HAP-1 (cell line): Measurements from ENCODE around the gene FOCAD.

ENCODE experiments used
- DNase-seq, 2 experiments: peaks; one replicate each; pipeline ENCODE4 v3.0.0-alpha.2; 2016 to 2020; ENCODE audit warnings: low spot score in 2 of 2
- H3K27me3 ChIP-seq: fragments of 250-450 bp; sonication (Bioruptor Pico); 2 replicates; pipeline ENCODE4 v1.5.1; 2020; ENCODE audit warnings: low read depth, mild to moderate bottlenecking, moderate library complexity
- H3K36me3 ChIP-seq: fragments of 250-450 bp; sonication (Bioruptor Pico); replicated peaks from 2 replicates; pipeline ENCODE4 v1.5.1; 2020; ENCODE audit warnings: mild to moderate bottlenecking
- H3K4me1 ChIP-seq: fragments of 250-450 bp; sonication (Bioruptor Pico); 2 replicates; pipeline ENCODE4 v1.5.1; 2020; ENCODE audit warnings: mild to moderate bottlenecking
- H3K4me3 ChIP-seq: fragments of 250-450 bp; sonication (Bioruptor Pico); 2 replicates; pipeline ENCODE4 v1.5.1; 2020; ENCODE audit warnings: mild to moderate bottlenecking, moderate library complexity
- H3K9me3 ChIP-seq: fragments of 250-450 bp; sonication (Bioruptor Pico); 2 replicates; pipeline ENCODE4 v1.5.1; 2020; ENCODE audit warnings: mild to moderate bottlenecking, moderate library complexity
- in situ Hi-C: fragments of 300-500 bp; cut with MboI; formaldehyde crosslinking; loops from 3 replicates; pipeline ENCODE4 v1.14.3; 2020; ENCODE audit warnings: low sequenced_read_pairs, inconsistent platforms, mixed read lengths

The FOCAD gene

DNA sequence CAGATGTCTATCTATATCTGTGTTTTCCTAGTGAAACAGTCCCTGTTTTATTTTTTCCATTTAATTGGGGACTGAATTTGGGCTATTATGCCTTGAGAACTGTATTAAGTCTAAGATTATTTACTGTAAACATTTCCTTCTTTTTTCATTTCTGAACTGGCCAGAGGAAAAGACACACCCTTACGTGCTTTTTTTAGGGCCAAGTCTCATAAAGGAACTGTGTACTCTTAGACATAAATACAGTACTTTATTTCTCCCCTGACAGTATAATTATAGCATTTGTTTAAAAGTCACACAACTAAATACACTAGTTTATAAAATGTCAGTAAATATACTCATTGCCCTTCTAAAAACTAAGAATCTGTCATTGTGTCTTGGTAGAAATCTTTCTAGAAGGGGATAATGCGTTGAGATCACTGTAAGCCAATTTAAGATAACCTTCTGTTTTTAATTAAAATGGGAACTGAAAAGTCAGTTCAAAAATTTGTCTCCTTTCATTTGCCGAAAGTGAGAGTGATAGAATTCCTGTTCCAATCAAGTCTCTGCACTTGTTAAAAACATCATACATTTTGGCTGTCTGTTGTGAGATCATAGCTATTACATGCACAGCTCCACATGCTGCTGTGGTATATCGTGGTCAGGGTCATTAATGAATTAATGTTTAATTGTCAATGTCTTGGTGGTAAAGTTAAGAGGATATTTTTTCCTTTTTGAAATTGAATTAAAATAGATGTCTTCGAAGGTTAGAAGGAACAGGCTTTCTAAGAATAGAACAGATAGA, 132.1 kb downstream of the FOCAD start:
- Histone ChIP-seq H3K9me3 (no peaks in the 10 kb centered on the region), H3K27me3 (no peaks in the 10 kb centered on the region), H3K36me3 (no peaks in the 10 kb centered on the region), H3K4me1 (no peaks in the 10 kb centered on the region; the same call in 1 of the 2 replicates), H3K4me3 (no peak overlapping the region)
- in situ Hi-C loops, result no loop called here
- DNase-seq, result no peak

DNA sequence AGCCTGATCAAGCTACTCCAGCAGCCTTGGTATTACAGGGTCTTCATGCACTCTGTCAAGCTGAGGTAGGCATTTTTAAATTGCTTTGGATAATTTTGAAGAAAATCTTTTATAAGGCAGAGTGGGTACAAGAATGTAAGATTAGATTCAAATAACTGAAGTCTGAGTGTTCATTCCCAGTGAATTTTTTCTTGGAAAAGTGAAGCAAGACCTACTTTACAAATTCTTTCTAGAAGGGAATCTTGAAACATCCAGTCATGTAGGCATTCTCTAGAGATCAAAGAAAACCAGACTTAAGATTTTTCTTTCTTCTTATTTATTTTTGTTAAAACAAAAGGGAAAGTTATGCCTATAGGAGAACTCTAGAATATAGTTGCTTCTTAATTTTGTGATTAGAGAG, 139.0 kb downstream of the FOCAD start:
- Histone ChIP-seq H3K4me1 (no peaks in the 10 kb centered on the region; the same call in 1 of the 2 replicates), H3K27me3 (no peaks in the 10 kb centered on the region), H3K4me3 (no peak overlapping the region), H3K36me3 (no peaks in the 10 kb centered on the region), H3K9me3 (no peaks in the 10 kb centered on the region)
- DNase-seq, result no peak
- in situ Hi-C loops, result no loop called here

DNA sequence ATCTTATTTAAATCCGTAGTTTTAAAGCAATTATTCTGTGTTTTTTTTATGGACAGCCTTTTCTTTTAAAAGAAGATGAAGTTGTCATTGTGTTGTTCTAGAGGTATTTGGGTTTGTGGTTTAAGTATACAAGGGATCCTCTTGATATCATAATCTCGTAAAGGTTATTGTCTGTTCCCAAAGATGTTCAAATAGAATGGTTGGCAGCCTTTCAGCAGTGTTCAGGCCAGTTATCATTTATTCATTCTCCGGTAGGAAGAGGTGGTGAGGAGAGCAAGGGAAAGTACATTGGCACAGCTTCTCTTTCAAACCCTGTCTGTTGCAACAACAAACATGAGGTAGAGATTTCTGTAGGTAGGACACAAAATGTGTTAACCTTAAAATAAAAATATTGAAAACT, 147.0 kb downstream of the FOCAD start:
- in situ Hi-C loops, result no loop called here
- no peak overlapping the region for H3K4me3 ChIP-seq
- no peaks in the 10 kb centered on the region for H3K9me3 ChIP-seq
- H3K4me1 ChIP-seq, result no peaks in the 10 kb centered on the region
- H3K27me3 ChIP-seq, result no peaks in the 10 kb centered on the region
- no peaks in the 10 kb centered on the region for H3K36me3 ChIP-seq
- no peak for DNase-seq

DNA sequence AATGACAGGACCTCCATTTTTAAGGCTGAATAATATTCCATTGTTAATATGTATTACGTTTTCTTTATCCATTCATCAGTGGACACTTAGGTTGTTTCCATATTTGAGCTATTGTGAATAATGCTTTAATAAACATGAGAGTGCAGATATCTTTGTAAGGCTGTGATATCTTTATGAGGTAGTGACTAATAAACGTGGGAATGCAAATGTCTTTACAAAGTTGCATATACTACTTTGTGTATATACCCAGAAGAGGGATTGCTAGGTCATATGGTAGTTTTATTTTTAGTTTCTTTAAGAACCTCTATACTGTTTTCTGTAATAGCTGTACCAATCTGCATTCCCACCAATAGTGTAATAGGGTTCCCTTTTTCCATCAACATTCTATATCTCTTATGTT, 148.7 kb downstream of the FOCAD start:
- Histone ChIP-seq H3K27me3 (no peaks in the 10 kb centered on the region), H3K4me3 (no peak overlapping the region), H3K36me3 (no peaks in the 10 kb centered on the region), H3K9me3 (no peaks in the 10 kb centered on the region), H3K4me1 (peaks cover 5% of the 10 kb centered on the region; the same call in 1 of the 2 replicates)
- DNase-seq, result no peak
- in situ Hi-C loops, result no loop called here

DNA sequence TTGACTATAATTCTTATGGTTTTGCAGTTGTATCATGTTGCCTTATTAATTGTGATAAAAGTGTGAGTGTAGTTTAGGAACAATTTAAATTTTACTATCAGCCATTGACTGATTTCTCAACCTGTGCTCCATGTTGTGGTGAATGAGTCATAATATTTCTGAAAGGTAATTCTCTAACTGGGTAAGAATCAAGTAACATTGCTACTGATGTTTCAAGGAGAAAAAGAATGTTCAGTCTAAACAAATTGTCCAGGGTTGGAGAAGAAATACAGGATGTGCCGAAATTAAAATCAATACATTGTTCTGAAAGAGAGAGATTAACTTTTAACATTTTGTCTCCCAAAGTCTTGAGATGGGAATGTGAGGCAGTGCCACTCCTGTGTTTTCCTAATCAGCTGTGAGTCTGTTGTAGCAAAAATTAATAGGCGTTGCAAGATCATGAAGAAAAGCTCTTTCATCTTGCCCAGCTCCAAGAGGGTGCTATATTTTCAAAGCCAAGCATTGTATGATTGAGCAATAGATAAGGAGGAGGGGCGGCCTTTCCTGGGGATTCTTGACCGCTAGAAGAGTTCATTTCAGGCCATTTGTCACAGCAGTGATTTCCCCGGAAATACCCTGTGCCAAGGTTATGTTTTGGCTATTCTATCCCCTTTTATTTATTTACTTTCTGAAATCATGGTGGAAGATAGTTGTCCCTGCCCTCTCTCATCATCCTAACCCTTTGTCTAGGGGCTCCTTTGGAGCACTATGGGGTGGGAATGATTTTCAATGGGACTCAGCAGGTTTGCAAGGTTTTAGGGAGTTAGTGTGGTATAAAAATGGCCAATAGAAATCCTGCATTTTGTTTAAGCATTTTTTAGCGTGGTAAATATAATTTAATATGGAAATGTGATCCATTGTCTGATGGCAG, 151.6 kb downstream of the FOCAD start:
- in situ Hi-C loops, result no loop called here
- Histone ChIP-seq H3K36me3 (no peaks in the 10 kb centered on the region; the same call in 1 of the 2 replicates), H3K4me3 (no peak overlapping the region), H3K27me3 (no peaks in the 10 kb centered on the region), H3K9me3 (no peaks in the 10 kb centered on the region), H3K4me1 (peaks cover 16% of the 10 kb centered on the region)
- DNase-seq, result no peak

DNA sequence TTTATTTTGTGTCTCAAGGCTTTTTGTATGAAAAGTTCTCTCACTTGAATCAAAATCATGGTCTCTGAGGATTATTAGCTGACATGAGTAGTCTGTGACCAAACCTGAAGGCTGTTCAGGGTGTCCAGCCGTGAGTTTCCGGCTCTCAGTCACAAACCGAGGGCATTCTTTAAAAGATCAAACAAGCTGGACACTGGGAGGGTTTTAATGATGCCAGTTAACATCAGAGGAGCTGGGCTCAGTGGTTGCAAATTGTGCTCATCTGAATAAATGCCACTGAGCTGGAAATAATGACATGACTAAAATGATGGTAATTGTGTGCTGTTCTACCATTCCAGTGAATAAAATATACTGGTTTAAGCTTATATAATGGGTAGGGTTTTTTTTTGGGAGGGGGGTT, 153.1 kb downstream of the FOCAD start:
- H3K36me3 ChIP-seq, result no peaks in the 10 kb centered on the region; the same call in 1 of the 2 replicates
- peaks cover 16% of the 10 kb centered on the region for H3K4me1 ChIP-seq
- no peak overlapping the region for H3K4me3 ChIP-seq
- no peaks in the 10 kb centered on the region for H3K9me3 ChIP-seq
- no peak for DNase-seq
- H3K27me3 ChIP-seq, result no peaks in the 10 kb centered on the region
- in situ Hi-C loops, result no loop called here

DNA sequence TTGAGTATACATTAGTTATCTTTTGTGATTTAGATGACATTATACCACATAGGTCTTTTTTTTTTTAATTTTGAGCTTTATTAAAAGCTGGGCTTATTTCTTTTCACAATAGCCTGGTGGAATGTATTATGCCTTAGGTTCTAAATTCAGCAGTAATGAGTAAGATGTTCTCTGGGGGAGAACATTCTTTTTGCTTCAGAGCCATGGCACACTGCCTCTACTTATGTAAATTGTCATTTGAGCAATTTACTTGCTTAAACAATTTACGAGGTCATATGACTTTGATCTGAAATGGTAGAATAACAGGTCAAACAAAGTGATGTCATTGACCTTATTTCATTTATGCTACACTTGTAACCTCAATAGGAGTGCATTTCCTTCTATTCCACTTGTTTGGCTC, 154.2 kb downstream of the FOCAD start:
- DNase-seq, result peak; percentile 13 to 52

DNA sequence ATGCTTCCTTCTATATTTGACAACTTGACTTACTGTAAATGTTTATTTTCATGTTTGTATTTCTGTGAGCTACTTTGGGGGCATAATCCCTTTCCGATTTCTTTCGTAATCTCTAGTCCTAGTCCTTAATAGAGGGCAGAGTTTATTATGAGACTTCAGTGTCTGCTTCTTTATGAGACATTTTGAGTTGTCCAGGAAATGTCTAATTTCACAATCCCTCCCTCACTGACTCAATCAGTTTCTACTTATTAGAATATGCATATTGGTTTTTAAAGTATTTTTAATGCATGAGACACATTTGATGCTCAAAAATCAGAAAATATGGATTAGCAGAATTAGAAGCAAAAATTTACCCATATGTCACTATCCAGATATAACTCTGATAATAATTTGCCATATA, 160.9 kb downstream of the FOCAD start:
- no peak for DNase-seq
- Histone ChIP-seq H3K36me3 (no peaks in the 10 kb centered on the region; the same call in 1 of the 2 replicates), H3K27me3 (no peaks in the 10 kb centered on the region), H3K9me3 (no peaks in the 10 kb centered on the region), H3K4me3 (no peak overlapping the region), H3K4me1 (peaks cover 11% of the 10 kb centered on the region)
- in situ Hi-C loops, result no loop called here

More for the DNA sequence above, 154.2 kb downstream of the FOCAD start:
- Histone ChIP-seq H3K27me3 (no peaks in the 10 kb centered on the region), H3K9me3 (no peaks in the 10 kb centered on the region), H3K4me3 (no peak overlapping the region), H3K4me1 (peaks cover 16% of the 10 kb centered on the region), H3K36me3 (no peaks in the 10 kb centered on the region; the same call in 1 of the 2 replicates)
- in situ Hi-C loops, result no loop called here

DNA sequence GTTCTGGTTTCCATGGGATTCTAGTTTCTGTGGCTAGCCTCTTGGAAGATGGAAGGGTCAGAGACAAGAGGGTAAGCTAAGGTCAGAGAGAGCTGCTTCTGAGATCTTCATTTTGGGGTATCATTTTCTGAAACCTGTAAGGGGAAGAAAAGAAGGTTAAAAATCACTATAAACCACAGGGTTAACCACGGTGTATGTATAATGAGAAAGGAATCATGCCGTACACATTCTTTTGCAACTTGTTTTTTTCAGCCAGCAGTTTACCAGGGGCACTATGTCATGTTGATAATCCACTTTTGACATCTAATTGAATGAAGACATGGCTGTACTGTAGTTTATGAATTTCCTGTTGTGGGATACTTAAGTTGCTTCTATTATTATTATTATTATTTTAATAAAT, 164.4 kb downstream of the FOCAD start:
- no peaks in the 10 kb centered on the region for H3K9me3 ChIP-seq
- DNase-seq, result peak in 1 of 2 experiments; percentile 42
- H3K27me3 ChIP-seq, result no peaks in the 10 kb centered on the region; the same call in 1 of the 2 replicates
- in situ Hi-C loops, result no loop called here
- H3K36me3 ChIP-seq, result no peaks in the 10 kb centered on the region
- H3K4me1 ChIP-seq, result peaks cover 18% of the 10 kb centered on the region
- H3K4me3 ChIP-seq, result no peak overlapping the region

DNA sequence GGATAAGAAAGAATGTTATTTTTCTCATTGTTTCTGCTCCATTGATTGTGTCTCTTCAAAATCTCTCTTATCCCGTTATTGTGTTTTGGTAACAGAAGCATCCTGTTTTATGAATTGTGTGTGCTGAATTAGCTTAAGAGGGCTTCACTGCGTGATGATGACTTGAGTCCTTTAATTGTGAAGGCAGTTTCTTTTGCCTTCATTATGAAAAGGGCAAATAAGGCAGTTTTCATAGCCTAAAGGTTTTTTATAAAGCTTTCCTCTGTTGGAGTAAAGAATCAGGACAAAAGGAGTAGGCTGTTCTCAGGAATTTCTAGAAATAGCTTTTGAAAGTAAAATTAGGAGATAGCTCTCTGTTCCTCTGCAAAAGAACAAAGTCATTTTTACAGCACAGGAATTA, 169.8 kb downstream of the FOCAD start:
- Histone ChIP-seq H3K27me3 (no peaks in the 10 kb centered on the region; the same call in 1 of the 2 replicates), H3K36me3 (no peaks in the 10 kb centered on the region), H3K9me3 (no peaks in the 10 kb centered on the region), H3K4me1 (peaks cover 20% of the 10 kb centered on the region), H3K4me3 (no peak overlapping the region)
- in situ Hi-C loops, result no loop called here
- peak; percentile 20 to 91 for DNase-seq

DNA sequence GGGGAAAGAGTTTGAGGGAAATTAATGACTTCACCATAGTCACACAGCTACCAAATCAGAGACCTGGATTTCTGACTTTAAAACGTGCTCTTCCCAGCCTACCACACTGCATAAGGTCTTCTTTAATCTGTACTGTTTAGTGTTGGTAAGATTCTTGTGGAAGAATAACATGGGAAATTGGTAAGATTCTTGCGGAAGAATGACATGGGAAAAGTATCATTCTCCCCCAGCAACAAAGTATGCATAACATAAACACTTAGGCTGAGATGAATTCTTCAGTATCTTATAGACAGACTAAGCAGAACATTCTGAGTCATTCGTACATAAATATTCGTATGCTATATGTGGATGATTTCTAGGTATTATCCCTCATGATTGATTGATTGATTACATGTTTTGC, 170.4 kb downstream of the FOCAD start:
- peak in 1 of 2 experiments; percentile 27 for DNase-seq
- Histone ChIP-seq H3K36me3 (no peaks in the 10 kb centered on the region), H3K4me1 (peaks cover 17% of the 10 kb centered on the region), H3K9me3 (no peaks in the 10 kb centered on the region), H3K4me3 (no peak overlapping the region), H3K27me3 (no peaks in the 10 kb centered on the region; the same call in 1 of the 2 replicates)
- in situ Hi-C loops, result no loop called here

DNA sequence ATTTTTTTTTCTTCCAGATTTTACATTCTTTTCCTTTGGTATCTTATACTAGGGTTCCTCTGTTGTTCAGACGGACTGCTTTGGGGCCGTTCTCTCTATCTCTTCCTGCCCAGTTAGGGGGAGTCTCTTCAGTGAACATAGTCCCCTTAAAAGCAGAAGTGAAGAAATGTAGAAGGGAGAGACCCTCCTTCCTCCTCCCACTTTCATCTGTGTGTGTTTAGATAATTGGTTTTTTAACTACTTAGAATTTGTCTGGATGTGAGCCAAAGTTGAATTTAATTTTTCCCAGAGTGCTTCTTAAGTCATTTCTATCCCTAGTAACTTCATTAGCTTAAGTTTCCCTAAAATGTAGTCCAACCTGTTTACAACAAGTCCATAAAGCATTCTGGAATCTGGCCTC, 179.9 kb downstream of the FOCAD start:
- in situ Hi-C loops, result no loop called here
- Histone ChIP-seq H3K4me1 (no peaks in the 10 kb centered on the region; the same call in none of the 2 replicates), H3K36me3 (no peaks in the 10 kb centered on the region), H3K27me3 (no peaks in the 10 kb centered on the region), H3K9me3 (no peaks in the 10 kb centered on the region), H3K4me3 (no peak overlapping the region)
- DNase-seq, result no peak

DNA sequence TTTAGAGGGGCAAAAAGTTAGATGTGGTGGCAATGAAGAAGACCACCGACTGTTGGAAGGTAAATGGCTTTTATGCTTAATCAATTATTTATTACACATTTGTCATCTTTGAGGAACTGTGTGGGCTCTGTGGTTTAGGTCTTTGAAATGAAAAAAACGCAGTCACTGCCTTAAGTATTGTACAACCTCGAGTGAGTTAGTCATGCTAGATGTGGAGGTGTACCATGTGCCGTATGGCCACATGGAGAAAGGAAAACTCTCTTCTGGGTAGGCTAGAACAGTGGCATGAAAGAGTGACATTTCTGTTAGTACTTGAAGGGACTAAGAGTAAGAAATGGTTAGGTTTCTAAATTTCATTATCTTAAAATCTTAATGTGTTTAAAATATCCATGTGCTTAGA, 181.3 kb downstream of the FOCAD start:
- H3K36me3 ChIP-seq, result no peaks in the 10 kb centered on the region
- H3K27me3 ChIP-seq, result no peaks in the 10 kb centered on the region
- H3K4me1 ChIP-seq, result no peaks in the 10 kb centered on the region; the same call in 1 of the 2 replicates
- no peak overlapping the region for H3K4me3 ChIP-seq
- H3K9me3 ChIP-seq, result no peaks in the 10 kb centered on the region
- no peak for DNase-seq
- in situ Hi-C loops, result no loop called here

DNA sequence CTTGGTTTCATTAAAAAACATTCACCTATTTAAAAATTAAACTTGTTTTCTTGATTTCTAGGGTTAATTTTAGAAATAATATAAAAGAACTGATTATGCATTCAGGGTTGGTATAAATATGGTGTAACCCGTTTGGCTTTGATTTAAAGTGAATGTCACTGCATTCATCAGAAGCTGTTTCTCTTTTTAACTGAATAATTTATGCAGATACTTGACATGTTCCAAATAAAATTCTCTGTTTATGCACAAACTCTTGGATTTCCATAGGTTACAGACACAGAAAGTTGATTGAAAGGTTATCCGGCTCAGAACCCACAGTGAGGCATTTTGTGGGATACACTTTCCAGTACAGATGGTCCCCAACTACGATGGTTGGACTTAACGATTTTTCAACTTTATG, 186.1 kb downstream of the FOCAD start:
- H3K4me1 ChIP-seq, result no peaks in the 10 kb centered on the region; the same call in 1 of the 2 replicates
- no peaks in the 10 kb centered on the region for H3K27me3 ChIP-seq
- in situ Hi-C loops, result no loop called here
- H3K9me3 ChIP-seq, result no peaks in the 10 kb centered on the region
- H3K36me3 ChIP-seq, result no peaks in the 10 kb centered on the region
- no peak overlapping the region for H3K4me3 ChIP-seq
- no peak for DNase-seq
